H9 (cell line): ENCODE data around the gene MRPS27. TPM values are rescaled to one million over a fixed set of nuclear protein-coding genes. Genes with fewer than 3 reads are reported as not detected.

Source experiments
- DNase-seq: peaks from one replicate; pipeline ENCODE4 v3.0.0-alpha.2; 2017
- H2AFZ ChIP-seq: one replicate; pipeline ENCODE4 v1.6.1; 2013; ENCODE audit warnings: mild to moderate bottlenecking, low read length, control low read depth, moderate library complexity
- H2AK5ac ChIP-seq: 2 replicates; pipeline ENCODE4 v1.6.1; 2013; ENCODE audit warnings: low read length, control low read depth, mixed read lengths; ENCODE audit not compliant: insufficient read length
- H2BK120ac ChIP-seq: one replicate; pipeline ENCODE4 v1.6.1; 2013; ENCODE audit warnings: low read depth, mild to moderate bottlenecking, low read length, control low read depth, inconsistent platforms; ENCODE audit not compliant: poor library complexity, severe bottlenecking
- H2BK12ac ChIP-seq: 2 replicates; pipeline ENCODE4 v1.6.1; 2013; ENCODE audit warnings: low read length, control low read depth, mixed read lengths, low read depth; ENCODE audit not compliant: insufficient read length
- H2BK15ac ChIP-seq: 2 replicates; pipeline ENCODE4 v1.6.1; 2013; ENCODE audit warnings: low read depth, low read length, control low read depth
- H2BK20ac ChIP-seq: one replicate; pipeline ENCODE4 v1.6.1; 2013; ENCODE audit warnings: low read depth, mild to moderate bottlenecking, low read length, control low read depth, inconsistent platforms; ENCODE audit not compliant: poor library complexity, severe bottlenecking
- H2BK5ac ChIP-seq: 2 replicates; pipeline ENCODE4 v1.6.1; 2013; ENCODE audit warnings: low read length, control low read depth, mixed read lengths; ENCODE audit not compliant: insufficient read length
- H3K14ac ChIP-seq: 2 replicates; pipeline ENCODE4 v1.6.1; 2013; ENCODE audit warnings: low read length, control low read depth; ENCODE audit not compliant: insufficient read depth
- H3K18ac ChIP-seq: 2 replicates; pipeline ENCODE4 v1.6.1; 2013; ENCODE audit warnings: low read depth, mild to moderate bottlenecking, mixed read lengths, low read length, control low read depth; ENCODE audit not compliant: insufficient read length
- H3K23ac ChIP-seq: 2 replicates; pipeline ENCODE4 v1.6.1; 2013; ENCODE audit warnings: low read length, control low read depth, mixed read lengths, low read depth; ENCODE audit not compliant: insufficient read length
- H3K23me2 ChIP-seq: 2 replicates; pipeline ENCODE4 v1.6.1; 2013; ENCODE audit warnings: low read depth, mild to moderate bottlenecking, mixed read lengths, low read length, control low read depth; ENCODE audit not compliant: insufficient read length, poor library complexity, severe bottlenecking
- H3K27ac ChIP-seq: 2 replicates; pipeline ENCODE4 v1.5.1; 2013; ENCODE audit warnings: low read length, control low read depth, mixed read lengths, low read depth; ENCODE audit not compliant: insufficient read length
- H3K27me3 ChIP-seq: 2 replicates; pipeline ENCODE4 v1.6.1; 2013; ENCODE audit warnings: low read length, control low read depth, inconsistent platforms; ENCODE audit not compliant: insufficient read depth
- H3K4ac ChIP-seq: 2 replicates; pipeline ENCODE4 v1.6.1; 2013; ENCODE audit warnings: low read depth, mild to moderate bottlenecking, control low read depth, inconsistent platforms, low read length, moderate library complexity
- H3K4me1 ChIP-seq: 2 replicates; pipeline ENCODE4 v1.6.1; 2013; ENCODE audit warnings: low read length, control low read depth, inconsistent platforms; ENCODE audit not compliant: insufficient read depth
- H3K4me2 ChIP-seq: 2 replicates; pipeline ENCODE4 v1.6.1; 2013; ENCODE audit warnings: low read length, control low read depth, mixed read lengths; ENCODE audit not compliant: insufficient read length, insufficient read depth
- H3K56ac ChIP-seq: 2 replicates; pipeline ENCODE4 v1.6.1; 2013; ENCODE audit warnings: low read depth, mild to moderate bottlenecking, mixed read lengths, low read length, control low read depth; ENCODE audit not compliant: insufficient read length
- H3K79me1 ChIP-seq: 2 replicates; pipeline ENCODE4 v1.6.1; 2013; ENCODE audit warnings: low read depth, mild to moderate bottlenecking, moderate library complexity, low read length, control low read depth, inconsistent platforms; ENCODE audit not compliant: insufficient read depth, poor library complexity, severe bottlenecking
- H3K79me2 ChIP-seq: 2 replicates; pipeline ENCODE4 v1.6.1; 2013; ENCODE audit warnings: low read length, control low read depth, inconsistent platforms; ENCODE audit not compliant: insufficient read depth
- H3K9ac ChIP-seq: 2 replicates; pipeline ENCODE4 v1.6.1; 2013; ENCODE audit warnings: low read length, control low read depth, mixed read lengths; ENCODE audit not compliant: insufficient read length; ENCODE audit errors: extremely low read depth
- H3K9me3 ChIP-seq: one replicate; pipeline ENCODE4 v1.6.1; 2013; ENCODE audit warnings: low read depth, low read length, inconsistent platforms; ENCODE audit not compliant: control insufficient read depth
- H3T11ph ChIP-seq: one replicate; pipeline ENCODE4 v1.6.1; 2013; ENCODE audit warnings: mild to moderate bottlenecking, low read length, control low read depth, inconsistent platforms
- H4K20me1 ChIP-seq: one replicate; pipeline ENCODE4 v1.6.1; 2013; ENCODE audit not compliant: control insufficient read depth, insufficient read length, insufficient read depth
- H4K5ac ChIP-seq: 2 replicates; pipeline ENCODE4 v1.6.1; 2013; ENCODE audit warnings: low read depth, mild to moderate bottlenecking, mixed read lengths, low read length, control low read depth; ENCODE audit not compliant: insufficient read length
- H4K8ac ChIP-seq: replicated peaks from 2 replicates; pipeline ENCODE4 v1.6.1; 2013; ENCODE audit warnings: low read length, control low read depth, mixed read lengths, low read depth; ENCODE audit not compliant: insufficient read length
- H4K91ac ChIP-seq: 2 replicates; pipeline ENCODE4 v1.6.1; 2013; ENCODE audit warnings: low read depth, mild to moderate bottlenecking, moderate library complexity, mixed read lengths, low read length, control low read depth; ENCODE audit not compliant: insufficient read length
- H3K27ac Mint-ChIP-seq, 3 experiments: 2 replicates in 2 of 3; 3 replicates in 1 of 3; pipeline ENCODE4 v1.8.0; 2020 to 2021; ENCODE audit warnings: mixed read lengths in 3 of 3, mild to moderate bottlenecking in 1 of 3, moderate library complexity in 1 of 3
- H3K27me3 Mint-ChIP-seq: 2 replicates; pipeline ENCODE4 v1.8.0; 2021; ENCODE audit warnings: low read depth, mild to moderate bottlenecking, moderate library complexity, mixed read lengths
- H3K36me3 Mint-ChIP-seq, 3 experiments: 2 replicates in 2 of 3; 3 replicates in 1 of 3; pipeline ENCODE4 v1.8.0; 2020 to 2021; ENCODE audit warnings: low read depth in 3 of 3, mixed read lengths in 3 of 3; ENCODE audit not compliant: insufficient read depth in 1 of 3
- H3K4me1 Mint-ChIP-seq, 2 experiments: 2 replicates each; pipeline ENCODE4 v1.8.0; 2020; ENCODE audit warnings: mixed read lengths in 2 of 2
- H3K4me3 Mint-ChIP-seq, 2 experiments: 2 replicates in 1 of 2; 3 replicates in 1 of 2; pipeline ENCODE4 v1.8.0; 2020 to 2021; ENCODE audit warnings: mild to moderate bottlenecking in 2 of 2, mixed read lengths in 2 of 2, moderate library complexity in 1 of 2
- H3K9me3 Mint-ChIP-seq, 2 experiments: 2 replicates in 1 of 2; 3 replicates in 1 of 2; pipeline ENCODE4 v1.8.0; 2020; ENCODE audit warnings: mild to moderate bottlenecking in 2 of 2, mixed read lengths in 2 of 2, moderate library complexity in 1 of 2
- WGBS: extraction: QIAGEN DNeasy Blood & Tissue Kit; methylation state at CpG from one replicate; pipeline ENCODE4 v1.1.7; 2013; ENCODE audit warnings: missing lambda C conversion rate, low lambda C conversion rate, mixed read lengths; ENCODE audit not compliant: insufficient read length; ENCODE audit errors: extremely low coverage; 5-methylcytosine and 5-hydroxymethylcytosine counted together
- total RNA-seq: library from RNA; stranded (reverse); gene quantifications from 2 replicates; pipeline ENCODE4 v1.2.1, GENCODE V29; 2021
- TF ChIP-seq, protein P1 (sequence below): fragments of 200-600 bp; sonication (generic); conservative IDR thresholded peaks from 3 replicates; pipeline ENCODE4 v1.8.0; 2021; ENCODE audit warnings: antibody characterized with exemption, mild to moderate bottlenecking

The MRPS27 gene
- total RNA-seq, 1 experiment from 2014 or later = 83.3 TPM

DNA sequence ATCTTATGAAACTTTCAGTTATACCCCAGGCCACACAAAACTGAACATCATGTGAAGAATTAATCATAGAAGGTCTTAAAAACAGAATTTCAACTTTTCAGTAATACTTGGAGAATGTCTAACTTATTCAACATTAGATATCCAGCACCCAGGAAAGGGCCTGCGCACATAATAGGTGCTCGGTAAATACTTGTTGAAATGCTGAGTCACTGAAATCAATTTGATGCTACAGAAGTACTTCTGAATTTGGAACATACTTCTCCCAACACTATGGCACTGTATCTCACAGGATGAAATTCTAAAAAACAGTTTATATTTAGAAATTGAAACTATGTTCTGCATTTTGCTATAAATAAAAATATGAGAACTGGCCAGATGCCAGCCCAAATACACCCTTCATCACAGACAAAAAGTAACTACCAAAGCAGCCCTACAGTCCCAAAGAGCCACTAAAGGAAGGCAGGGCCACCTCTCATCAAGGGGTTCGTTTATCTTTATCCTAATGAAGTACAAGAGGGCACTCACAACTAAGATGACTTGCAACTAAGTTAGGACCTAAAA is 26.5 kb downstream of the MRPS27 start:
- Mint-ChIP-seq H3K4me1 (peaks cover 12% of the 10 kb centered on the region in 2 experiments), H3K27ac (peak overlapping the region; percentile 19 to 59 (median 21); a peak in 3 of 7 replicates), H3K4me3 (no peak overlapping the region), H3K27me3 (no peaks in the 10 kb centered on the region), H3K9me3 (no peaks in the 10 kb centered on the region), H3K36me3 (peaks cover 7 to 41% (median 31%) of the 10 kb centered on the region in 3 experiments; a peak in 6 of 7 replicates)
- Histone ChIP-seq H3T11ph (no peak overlapping the region), H4K5ac (no peak overlapping the region), H4K8ac (no peak overlapping the region), H3K56ac (no peak overlapping the region), H3K9me3 (no peaks in the 10 kb centered on the region), H3K79me1 (no peaks in the 10 kb centered on the region), H3K23me2 (no peaks in the 10 kb centered on the region), H3K27me3 (no peaks in the 10 kb centered on the region), H2BK5ac (no peak overlapping the region), H3K4ac (no peak overlapping the region), H4K20me1 (no peaks in the 10 kb centered on the region), H2BK20ac (no peak overlapping the region), H3K27ac (no peak overlapping the region), H2AFZ (no peak overlapping the region), H3K79me2 (no peaks in the 10 kb centered on the region), H3K23ac (no peak overlapping the region), H3K14ac (no peak overlapping the region), H2BK120ac (no peak overlapping the region), H2BK12ac (no peak overlapping the region), H3K18ac (no peak overlapping the region), H3K9ac (no peak overlapping the region), H3K4me2 (no peak overlapping the region), H2AK5ac (no peak overlapping the region), H4K91ac (no peak overlapping the region), H3K4me1 (0 out of 2 replicates have a peak, but pooled peaks cover 3% of the 10 kb centered on the region), H2BK15ac (no peak overlapping the region)
- WGBS = no CpG with 5 or more reads among the region's 3 CpGs
- DNase-seq = no peak
- TF ChIP-seq, protein P1, sequence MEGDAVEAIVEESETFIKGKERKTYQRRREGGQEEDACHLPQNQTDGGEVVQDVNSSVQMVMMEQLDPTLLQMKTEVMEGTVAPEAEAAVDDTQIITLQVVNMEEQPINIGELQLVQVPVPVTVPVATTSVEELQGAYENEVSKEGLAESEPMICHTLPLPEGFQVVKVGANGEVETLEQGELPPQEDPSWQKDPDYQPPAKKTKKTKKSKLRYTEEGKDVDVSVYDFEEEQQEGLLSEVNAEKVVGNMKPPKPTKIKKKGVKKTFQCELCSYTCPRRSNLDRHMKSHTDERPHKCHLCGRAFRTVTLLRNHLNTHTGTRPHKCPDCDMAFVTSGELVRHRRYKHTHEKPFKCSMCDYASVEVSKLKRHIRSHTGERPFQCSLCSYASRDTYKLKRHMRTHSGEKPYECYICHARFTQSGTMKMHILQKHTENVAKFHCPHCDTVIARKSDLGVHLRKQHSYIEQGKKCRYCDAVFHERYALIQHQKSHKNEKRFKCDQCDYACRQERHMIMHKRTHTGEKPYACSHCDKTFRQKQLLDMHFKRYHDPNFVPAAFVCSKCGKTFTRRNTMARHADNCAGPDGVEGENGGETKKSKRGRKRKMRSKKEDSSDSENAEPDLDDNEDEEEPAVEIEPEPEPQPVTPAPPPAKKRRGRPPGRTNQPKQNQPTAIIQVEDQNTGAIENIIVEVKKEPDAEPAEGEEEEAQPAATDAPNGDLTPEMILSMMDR = no peak
